ENCODE results near the gene NSUN7.

NSUN7 gene

GRCh38 chr4:40734497-40734896 is 15.3 kb upstream of the NSUN7 start:
- no peak for DNase-seq (ENCODE audit: low read depth in 2 of 2)

DNA sequence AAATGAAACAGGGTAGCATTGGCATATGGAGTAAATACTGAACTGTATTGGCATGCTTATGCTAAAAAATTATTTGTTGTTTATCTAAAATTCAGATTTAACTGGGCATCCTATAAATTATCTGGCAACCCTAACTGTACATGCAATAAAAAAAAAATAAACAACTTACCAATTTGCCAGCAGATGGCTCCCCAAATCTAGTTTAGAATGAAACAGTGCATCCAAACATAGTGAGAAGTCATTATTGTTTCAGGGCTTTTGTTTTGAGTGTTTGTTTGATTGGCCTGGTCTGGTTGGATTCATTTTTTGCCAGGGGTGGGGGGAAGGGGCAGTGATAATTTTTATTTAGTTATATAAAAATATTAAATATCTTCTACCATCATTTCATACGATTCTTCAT is 12.8 kb upstream of the NSUN7 start:
- DNase-seq (ENCODE audit: low read depth in 2 of 2): no peak

- no peak for DNase-seq (ENCODE audit: low read depth in 2 of 2)
These were observed 11.9 kb upstream of the NSUN7 start for GRCh38 chr4:40737879-40738278.

DNA sequence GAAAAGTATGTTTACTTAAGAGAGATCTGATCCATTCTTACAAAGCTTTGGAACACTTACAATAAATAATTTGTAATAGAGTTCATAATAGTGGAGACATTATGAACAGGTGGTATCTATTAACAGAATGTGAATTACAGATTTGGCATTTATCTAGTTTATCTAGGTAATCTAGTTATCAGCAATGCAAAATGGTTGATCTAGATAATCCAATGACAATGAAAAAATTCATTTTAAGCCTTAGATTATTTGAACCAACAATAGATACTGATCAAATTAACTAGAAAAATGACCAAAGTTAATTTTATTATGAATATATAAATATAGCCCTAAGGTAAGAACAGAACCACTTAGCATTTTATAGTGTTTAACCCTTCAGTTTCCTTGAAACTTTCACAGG is 10.4 kb upstream of the NSUN7 start:
- no peak for DNase-seq (ENCODE audit: low read depth in 2 of 2)

- no peak for DNase-seq (ENCODE audit: low read depth in 2 of 2)
These were observed 5.5 kb upstream of the NSUN7 start for GRCh38 chr4:40744218-40744617.

DNA sequence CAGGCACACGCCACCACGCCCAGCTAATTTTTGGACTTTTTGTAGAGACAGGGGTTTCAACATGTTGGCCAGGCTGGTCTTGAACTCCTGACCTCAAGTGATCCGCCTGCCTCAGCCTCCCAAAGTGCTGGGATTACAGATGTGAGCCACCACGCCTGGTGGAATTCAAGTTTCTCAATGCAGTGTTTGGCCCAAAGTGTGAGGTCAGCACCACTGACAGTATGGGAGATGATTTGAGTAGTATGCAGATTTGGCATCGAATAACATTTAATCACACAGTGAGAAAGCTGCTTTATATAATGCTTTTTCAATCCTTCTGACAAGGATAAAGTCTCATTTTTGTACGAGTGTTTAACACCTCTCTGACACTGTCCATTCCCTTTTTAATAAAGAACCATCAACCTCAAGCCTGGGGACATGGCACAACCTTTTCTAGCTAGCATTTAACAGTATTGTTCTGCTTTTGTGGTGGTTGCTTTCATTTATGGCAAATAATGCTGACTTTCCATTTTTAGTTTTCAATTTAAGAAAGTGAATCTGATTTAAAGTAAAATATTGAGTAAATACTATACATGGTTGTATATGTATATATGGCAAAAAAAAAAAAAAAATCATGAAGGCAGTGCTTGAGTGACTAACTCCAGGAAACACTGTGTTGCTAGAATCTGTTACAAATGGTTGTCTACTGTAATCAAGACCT is 4.3 kb upstream of the NSUN7 start:
- no peak for DNase-seq (ENCODE audit: low read depth in 2 of 2)

DNA sequence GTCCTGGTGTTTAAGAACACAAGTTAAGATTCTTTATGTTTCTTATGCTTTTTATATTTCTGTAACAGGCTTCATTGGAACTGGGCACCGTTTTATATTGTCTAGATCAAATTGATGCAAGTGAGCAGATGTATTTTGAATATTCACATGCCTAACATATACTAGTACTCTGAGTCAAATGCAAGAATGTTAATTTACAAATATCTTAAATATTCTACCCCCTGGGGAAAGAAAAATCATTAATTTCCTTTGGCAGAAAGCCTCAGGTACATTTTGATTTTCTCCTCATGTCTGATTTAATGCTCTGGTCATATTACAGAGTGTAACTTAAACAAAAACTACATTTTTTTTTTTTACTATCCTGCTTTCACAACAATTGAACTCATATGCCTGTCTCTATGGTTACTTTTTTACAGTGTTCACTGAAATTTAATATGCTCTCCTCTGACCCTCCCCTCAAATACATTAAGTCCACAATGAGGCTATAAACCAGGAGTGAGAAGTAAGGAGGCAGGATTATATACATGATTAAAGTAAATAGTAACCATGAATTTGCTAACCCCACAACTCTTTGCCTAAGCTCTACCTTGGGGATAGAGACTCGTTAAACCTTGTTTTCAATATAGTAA is 2.4 kb upstream of the NSUN7 start:
- no peak for DNase-seq (ENCODE audit: low read depth in 2 of 2)

GRCh38 chr4:40750461-40751258 is 905 bp downstream of the NSUN7 start:
- DNase-seq (ENCODE audit: low read depth in 2 of 2): no peak

- no peak for DNase-seq (ENCODE audit: low read depth in 2 of 2)
These were observed 5.9 kb downstream of the NSUN7 start for GRCh38 chr4:40755616-40756015.

GRCh38 chr4:40763228-40763716 is 13.5 kb downstream of the NSUN7 start:
- DNase-seq (ENCODE audit: low read depth in 2 of 2): no peak

- DNase-seq (ENCODE audit: low read depth in 2 of 2): no peak
These were observed 19.5 kb downstream of the NSUN7 start for GRCh38 chr4:40769266-40769665.

GRCh38 chr4:40778090-40778489 is 28.3 kb downstream of the NSUN7 start:
- no peak for DNase-seq (ENCODE audit: low read depth in 2 of 2)

- no peak for DNase-seq (ENCODE audit: low read depth in 2 of 2)
These were observed 33.1 kb downstream of the NSUN7 start for GRCh38 chr4:40782876-40783275.

DNA sequence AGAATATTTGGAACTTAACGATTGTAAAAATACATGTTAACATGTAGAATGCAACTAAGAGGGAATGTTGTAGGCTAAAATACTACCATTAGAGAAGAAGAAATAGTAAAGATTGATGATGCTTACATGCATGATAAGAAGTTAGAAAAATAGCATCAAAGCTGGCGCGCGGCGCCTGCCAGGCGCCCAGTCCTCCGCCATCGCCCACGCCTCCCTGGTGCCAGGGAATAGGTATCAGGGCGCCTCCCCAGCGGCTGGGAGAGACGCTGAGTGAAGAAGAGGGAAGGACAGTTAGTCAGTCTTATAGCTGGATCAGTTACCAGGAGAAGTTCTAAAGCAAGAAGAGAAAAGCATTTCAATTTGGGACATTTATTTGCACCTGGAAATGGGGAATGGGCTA is 36.0 kb downstream of the NSUN7 start:
- no peak for DNase-seq (ENCODE audit: low read depth in 2 of 2)

GRCh38 chr4:40788331-40788730 is 38.6 kb downstream of the NSUN7 start:
- DNase-seq (ENCODE audit: low read depth in 2 of 2): no peak

DNA sequence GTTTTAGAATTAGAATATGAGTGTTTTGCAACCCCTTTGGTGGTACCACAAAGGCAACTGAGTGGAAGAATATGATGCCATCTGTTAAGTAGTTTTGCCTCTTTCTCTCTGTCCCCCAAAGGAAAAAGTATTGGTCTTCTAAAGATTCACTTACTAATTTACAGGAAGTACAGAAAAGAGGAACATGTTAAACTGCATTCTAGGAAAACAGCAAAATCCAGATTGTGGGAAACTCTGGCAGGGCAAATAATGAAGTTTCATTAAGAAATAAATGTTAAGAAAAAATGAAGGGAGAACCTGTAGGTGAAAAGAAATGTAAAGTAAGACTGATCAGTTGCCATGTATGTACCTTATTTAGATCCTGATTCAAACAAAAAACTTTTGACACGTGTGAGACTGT is 39.3 kb downstream of the NSUN7 start:
- DNase-seq (ENCODE audit: low read depth in 2 of 2): no peak

DNA sequence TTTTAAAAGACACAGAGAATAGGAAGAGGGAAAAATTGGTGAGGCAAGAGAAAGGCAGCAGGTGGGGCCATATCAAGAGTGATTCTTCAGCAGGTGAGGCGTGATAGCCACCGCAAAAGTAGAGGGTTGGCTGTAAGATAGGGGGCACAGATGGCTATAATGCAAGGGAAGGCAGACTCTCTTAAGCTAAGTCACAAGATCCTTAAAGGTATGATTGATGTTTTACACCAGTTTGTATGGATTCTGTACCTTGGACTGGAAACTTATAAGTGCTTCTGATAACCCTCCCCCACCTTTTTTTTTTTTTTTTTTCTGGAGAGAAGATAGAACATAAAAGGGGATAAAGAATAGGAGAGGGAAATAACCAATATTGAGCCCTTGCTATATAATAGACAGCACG is 40.0 kb downstream of the NSUN7 start:
- no peak for DNase-seq (ENCODE audit: low read depth in 2 of 2)

DNA sequence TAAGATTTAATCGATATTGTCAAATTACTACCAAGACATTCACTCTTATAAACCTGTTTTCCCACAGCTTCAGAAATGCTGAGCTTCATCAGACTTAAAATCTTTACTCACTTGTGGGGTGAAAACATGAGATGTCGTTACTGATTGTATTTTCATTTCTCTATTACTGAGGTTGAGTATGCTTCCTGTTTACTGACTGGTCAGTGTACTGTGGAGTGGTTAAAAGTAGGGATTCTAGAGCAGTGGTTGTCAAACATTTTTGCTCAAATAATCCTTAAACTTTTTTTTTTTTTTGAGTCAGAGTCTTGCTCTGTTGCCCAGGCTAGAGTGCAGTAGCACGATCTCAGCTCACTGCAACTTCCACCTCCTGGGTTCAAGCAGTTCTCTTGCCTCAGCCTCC is 50.3 kb downstream of the NSUN7 start:
- DNase-seq (ENCODE audit: low read depth in 2 of 2): no peak

DNA sequence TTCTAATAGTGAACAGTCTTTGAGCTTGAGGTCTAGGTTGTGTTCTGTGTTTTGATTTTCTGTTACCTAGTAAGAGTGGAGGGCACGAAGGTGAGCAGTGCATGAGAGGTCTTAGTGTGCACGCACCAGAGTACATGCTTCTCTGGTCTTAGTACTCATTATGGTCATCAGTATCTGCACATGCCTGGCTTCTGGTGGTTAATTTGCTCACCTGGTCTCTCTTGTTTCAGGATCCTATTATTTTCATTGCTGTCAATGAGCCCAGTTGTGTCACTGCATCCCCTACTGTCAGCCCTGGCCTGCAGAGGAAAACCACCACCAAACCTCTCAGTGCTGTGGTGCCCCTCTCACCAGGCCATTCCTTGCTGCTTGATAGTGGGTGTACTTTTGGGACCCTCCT is 54.8 kb downstream of the NSUN7 start:
- DNase-seq (ENCODE audit: low read depth in 2 of 2): no peak

DNA sequence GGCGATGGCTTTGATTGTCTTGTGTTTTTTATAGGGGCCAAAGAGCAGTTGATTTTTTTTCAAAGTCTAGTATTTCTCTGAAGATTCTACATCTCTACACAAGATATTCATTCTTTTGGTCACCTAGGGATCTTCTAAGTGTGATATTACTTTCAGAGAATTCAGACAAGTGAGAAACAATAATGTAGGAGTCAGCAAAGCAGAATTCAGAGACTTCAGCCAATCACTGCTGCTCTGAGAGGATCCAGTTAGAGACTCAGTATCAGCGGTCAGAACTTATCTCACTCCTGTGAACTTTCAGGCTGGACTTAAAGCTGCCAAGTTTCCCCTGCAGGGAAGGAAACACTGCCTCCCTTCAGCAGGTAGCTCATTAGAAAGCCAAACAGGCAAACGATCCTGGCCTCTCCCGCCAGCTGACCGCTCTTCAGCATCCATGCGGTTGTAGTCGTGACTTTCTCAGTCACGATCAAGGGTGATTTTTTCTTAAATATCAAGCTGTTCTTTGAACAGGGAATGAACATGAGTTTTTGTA is 59.2 kb downstream of the NSUN7 start:
- no peak for DNase-seq (ENCODE audit: low read depth in 2 of 2)

- DNase-seq (ENCODE audit: low read depth in 2 of 2): no peak
These were observed 62.2 kb downstream of the NSUN7 start for GRCh38 chr4:40811956-40812355.

DNA sequence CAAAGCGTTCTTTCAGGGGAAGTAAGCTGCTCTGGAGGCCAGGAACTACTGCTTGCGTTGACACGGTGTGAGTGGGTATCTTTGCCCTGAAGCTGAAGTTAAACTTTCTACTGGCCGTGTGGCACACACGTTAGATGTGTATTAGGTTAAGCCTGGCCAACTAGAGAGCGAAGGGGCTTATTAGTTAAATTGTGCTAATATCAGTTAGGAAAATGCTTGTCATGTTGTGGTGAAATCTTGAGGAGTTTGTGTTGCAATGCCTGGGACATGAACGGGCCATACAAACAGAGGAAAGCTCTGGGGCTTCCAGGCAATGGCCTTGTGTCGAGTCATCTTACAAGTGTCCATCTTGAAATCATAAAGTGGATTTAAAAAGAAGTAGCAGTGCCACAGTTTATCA is 62.6 kb downstream of the NSUN7 start:
- no peak for DNase-seq (ENCODE audit: low read depth in 2 of 2)

GRCh38 chr4:40812856-40813255 is 63.1 kb downstream of the NSUN7 start:
- DNase-seq (ENCODE audit: low read depth in 2 of 2): no peak

All from stimulated activated CD4-positive, alpha-beta T cell treated with anti-CD3 and anti-CD28 coated beads, Interleukin-1b, Interleukin-23, amount 100 ng/mL, for 1 hour (primary cell).